ENCODE data around the gene SPOPL. TPM values are rescaled to one million over a fixed set of nuclear protein-coding genes. Genes with fewer than 3 reads are reported as not detected.
"Not testable (repeated sequence)": the region's sequence is repeated elsewhere in the genome, so short reads cannot be mapped to it uniquely, and the experiment has no call there.

SPOPL gene
- total RNA-seq, 1 experiment from 2014 or later = 21.0 TPM

DNA sequence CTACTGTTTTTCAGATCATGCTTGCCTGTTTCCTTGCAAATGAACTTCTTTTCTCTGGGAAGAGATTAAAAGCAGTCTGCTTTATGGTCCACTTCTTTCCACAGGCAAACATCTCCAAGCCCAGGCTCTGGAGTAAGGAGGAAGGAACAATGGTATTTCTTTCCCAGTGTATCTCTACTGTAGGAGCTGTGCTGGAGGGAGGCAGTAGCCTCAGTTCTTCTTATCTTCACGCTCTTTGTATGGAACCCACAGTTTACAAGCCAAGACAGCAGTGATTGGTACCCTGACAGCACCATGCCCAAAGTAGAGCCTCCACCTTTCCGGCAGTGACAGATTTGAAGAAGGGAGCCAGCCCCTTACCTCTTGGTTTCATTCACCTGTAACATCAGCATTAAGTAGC lies 35.2 kb downstream of the SPOPL start:
- Histone ChIP-seq H3K9me3 (ENCODE audit: insufficient read depth, low read depth) (no peaks in the 10 kb centered on the region), H3K4me2 (no peak overlapping the region), H3K4me1 (replicated peaks; ENCODE audit: insufficient read depth) (no peaks in the 10 kb centered on the region), H3F3A (ENCODE audit: insufficient read depth, low read depth) (no peaks in the 10 kb centered on the region), H3K9me2 (ENCODE audit: insufficient read depth) (no peaks in the 10 kb centered on the region), H3K4me3 (no peak overlapping the region), H4K20me1 (ENCODE audit: insufficient read depth) (0 out of 2 replicates have a peak, but pooled peaks cover 1% of the 10 kb centered on the region), H3K27ac (no peak overlapping the region), H2AFZ (no peak overlapping the region), H3K36me3 (ENCODE audit: low read depth) (no peaks in the 10 kb centered on the region), H3K27me3 (ENCODE audit: insufficient read depth, low read depth) (no peaks in the 10 kb centered on the region), H3K79me2 (ENCODE audit: low read depth) (peaks cover 12% of the 10 kb centered on the region)
- BruUV-seq (replicated peaks) = no TSS peak
- DNase-seq = no peak
- no peak for TF ChIP-seq EZH2 (IDR thresholded peaks at IDR 0.05; ENCODE audit: low read depth)
- ChIA-PET CTCF (no interaction called here), POLR2A (ENCODE audit: unreplicated experiment) (no interaction called here)
- intact Hi-C loops (cut with micrococcal nuclease; ENCODE audit: unreplicated experiment) = no loop called here

DNA sequence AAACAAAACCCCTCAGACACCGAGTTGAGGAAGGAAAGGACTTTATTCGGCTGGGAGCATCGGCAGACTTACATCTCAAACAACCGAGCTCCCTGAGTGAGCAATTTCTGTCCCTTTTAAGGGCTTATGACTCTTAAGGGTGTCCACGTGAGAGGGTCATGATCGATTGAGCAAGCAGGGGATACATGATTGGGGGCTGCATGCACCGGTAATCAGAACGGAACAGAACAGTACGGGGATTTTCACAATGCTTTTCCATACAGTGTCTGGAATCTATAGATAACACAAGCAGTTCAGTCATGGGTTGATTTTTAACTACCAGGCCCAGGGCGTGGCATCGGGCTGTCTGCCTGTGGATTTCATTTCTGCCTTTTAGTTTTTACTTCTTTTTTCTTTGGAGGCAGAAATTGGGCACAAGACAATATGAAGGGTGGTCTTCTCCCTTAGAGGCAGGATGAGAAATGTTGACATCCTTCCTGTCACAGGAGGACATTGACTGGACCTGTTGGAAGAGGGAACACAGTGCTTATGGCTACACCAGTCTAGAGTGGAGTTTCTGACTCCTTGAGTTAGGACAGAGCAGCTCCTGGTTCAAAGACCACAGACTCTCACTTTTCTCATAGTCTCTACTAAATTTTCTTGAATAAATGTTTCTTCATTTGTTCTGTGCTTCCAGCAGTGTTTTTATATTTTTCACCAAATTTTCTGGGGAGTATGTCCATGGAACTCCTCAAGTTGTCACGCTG lies 35.8 kb downstream of the SPOPL start:
- H3K36me3 ChIP-seq (ENCODE audit: low read depth) = no peaks in the 10 kb centered on the region
- 0 out of 2 replicates have a peak, but pooled peaks cover 3% of the 10 kb centered on the region for H4K20me1 ChIP-seq (ENCODE audit: insufficient read depth)
- H3K9me3 ChIP-seq (ENCODE audit: insufficient read depth, low read depth) = no peaks in the 10 kb centered on the region
- no peak for DNase-seq
- no peak overlapping the region for H3K4me2 ChIP-seq
- BruUV-seq (replicated peaks) = no TSS peak
- POLR2A ChIA-PET (ENCODE audit: unreplicated experiment) = no interaction called here
- H3K79me2 ChIP-seq (ENCODE audit: low read depth) = peaks cover 9% of the 10 kb centered on the region
- intact Hi-C loops (cut with micrococcal nuclease; ENCODE audit: unreplicated experiment) = no loop called here
- TF ChIP-seq EZH2 (IDR thresholded peaks at IDR 0.05; ENCODE audit: low read depth) = no peak
- TF ChIP-seq, protein P1, sequence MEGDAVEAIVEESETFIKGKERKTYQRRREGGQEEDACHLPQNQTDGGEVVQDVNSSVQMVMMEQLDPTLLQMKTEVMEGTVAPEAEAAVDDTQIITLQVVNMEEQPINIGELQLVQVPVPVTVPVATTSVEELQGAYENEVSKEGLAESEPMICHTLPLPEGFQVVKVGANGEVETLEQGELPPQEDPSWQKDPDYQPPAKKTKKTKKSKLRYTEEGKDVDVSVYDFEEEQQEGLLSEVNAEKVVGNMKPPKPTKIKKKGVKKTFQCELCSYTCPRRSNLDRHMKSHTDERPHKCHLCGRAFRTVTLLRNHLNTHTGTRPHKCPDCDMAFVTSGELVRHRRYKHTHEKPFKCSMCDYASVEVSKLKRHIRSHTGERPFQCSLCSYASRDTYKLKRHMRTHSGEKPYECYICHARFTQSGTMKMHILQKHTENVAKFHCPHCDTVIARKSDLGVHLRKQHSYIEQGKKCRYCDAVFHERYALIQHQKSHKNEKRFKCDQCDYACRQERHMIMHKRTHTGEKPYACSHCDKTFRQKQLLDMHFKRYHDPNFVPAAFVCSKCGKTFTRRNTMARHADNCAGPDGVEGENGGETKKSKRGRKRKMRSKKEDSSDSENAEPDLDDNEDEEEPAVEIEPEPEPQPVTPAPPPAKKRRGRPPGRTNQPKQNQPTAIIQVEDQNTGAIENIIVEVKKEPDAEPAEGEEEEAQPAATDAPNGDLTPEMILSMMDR (conservative IDR thresholded peaks at IDR 0.05) = no peak
- no peak overlapping the region for H2AFZ ChIP-seq
- H3K4me1 ChIP-seq (replicated peaks; ENCODE audit: insufficient read depth) = no peaks in the 10 kb centered on the region
- no peaks in the 10 kb centered on the region for H3K9me2 ChIP-seq (ENCODE audit: insufficient read depth)
- H3K4me3 ChIP-seq = no peak overlapping the region
- H3K27ac ChIP-seq = no peak overlapping the region
- H3F3A ChIP-seq (ENCODE audit: insufficient read depth, low read depth) = no peaks in the 10 kb centered on the region
- CTCF ChIA-PET = no interaction called here
- H3K27me3 ChIP-seq (ENCODE audit: insufficient read depth, low read depth) = no peaks in the 10 kb centered on the region

DNA sequence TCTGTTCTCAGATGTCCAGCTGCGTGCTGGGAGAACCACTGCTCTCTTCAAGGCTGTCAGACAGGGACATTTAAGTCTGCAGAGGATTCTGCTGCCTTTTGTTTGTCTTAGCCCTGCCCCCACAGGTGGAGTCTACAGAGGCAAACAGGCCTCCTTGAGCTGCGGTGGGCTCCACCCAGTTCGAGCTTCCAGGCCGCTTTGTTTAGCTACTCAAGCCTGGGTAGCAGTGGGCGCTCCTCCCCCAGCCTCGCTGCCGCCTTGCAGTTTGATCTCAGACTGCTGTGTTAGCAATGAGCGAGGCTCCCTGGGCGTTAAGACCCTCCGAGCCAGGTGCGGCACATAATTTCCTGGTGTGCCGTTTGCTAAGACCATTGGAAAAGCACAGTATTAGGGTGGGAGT lies 42.6 kb downstream of the SPOPL start:
- CTCF ChIA-PET; H3K4me2 ChIP-seq; H3K27ac ChIP-seq; H3K36me3 ChIP-seq (ENCODE audit: low read depth); BruUV-seq (replicated peaks); H2AFZ ChIP-seq; POLR2A ChIA-PET (ENCODE audit: unreplicated experiment); H3F3A ChIP-seq (ENCODE audit: insufficient read depth, low read depth); DNase-seq; intact Hi-C loops (cut with micrococcal nuclease; ENCODE audit: unreplicated experiment); H3K9me2 ChIP-seq (ENCODE audit: insufficient read depth); H3K4me3 ChIP-seq; H3K27me3 ChIP-seq (ENCODE audit: insufficient read depth, low read depth); H3K4me1 ChIP-seq (replicated peaks; ENCODE audit: insufficient read depth); H3K9me3 ChIP-seq (ENCODE audit: insufficient read depth, low read depth): not testable (repeated sequence)
- H4K20me1 ChIP-seq (ENCODE audit: insufficient read depth) = peaks cover 10% of the 10 kb centered on the region; the same call in 1 of the 2 replicates
- peaks cover 21% of the 10 kb centered on the region; the same call in 1 of the 2 replicates for H3K79me2 ChIP-seq (ENCODE audit: low read depth)

DNA sequence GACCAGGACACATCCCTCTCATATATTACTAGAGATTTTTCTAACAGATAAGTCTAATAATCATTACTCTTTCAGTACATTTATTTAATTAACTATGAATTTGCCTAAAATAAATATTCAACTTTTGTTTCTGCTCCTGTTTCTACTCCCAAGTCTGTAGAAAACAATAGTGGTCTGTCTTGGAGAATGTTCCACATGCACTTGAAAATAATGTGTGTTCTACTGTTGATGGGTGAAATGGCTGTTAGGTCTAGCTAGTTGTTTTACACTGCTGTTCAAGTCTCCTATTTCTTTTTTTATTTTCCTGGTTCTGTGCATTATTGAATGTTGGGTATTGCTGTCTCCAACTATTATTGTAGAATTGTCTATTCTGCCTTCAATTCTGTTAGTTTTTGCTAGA lies 47.2 kb downstream of the SPOPL start:
- POLR2A ChIA-PET (ENCODE audit: unreplicated experiment) = no interaction called here
- H3K4me3 ChIP-seq = no peak overlapping the region
- no peak overlapping the region for H3K27ac ChIP-seq
- H3K4me1 ChIP-seq (replicated peaks; ENCODE audit: insufficient read depth) = no peaks in the 10 kb centered on the region
- H3K4me2 ChIP-seq = no peak overlapping the region
- no peaks in the 10 kb centered on the region for H3F3A ChIP-seq (ENCODE audit: insufficient read depth, low read depth)
- BruUV-seq (replicated peaks) = no TSS peak
- no peak for DNase-seq
- TF ChIP-seq, protein P1 (conservative IDR thresholded peaks at IDR 0.05) = no peak
- no peak for TF ChIP-seq EZH2 (IDR thresholded peaks at IDR 0.05; ENCODE audit: low read depth)
- no peaks in the 10 kb centered on the region for H3K9me2 ChIP-seq (ENCODE audit: insufficient read depth)
- H3K36me3 ChIP-seq (ENCODE audit: low read depth) = 0 out of 2 replicates have a peak, but pooled peaks cover 10% of the 10 kb centered on the region
- CTCF ChIA-PET = interaction anchor here (0.7 kb wide), 1 partner anchor 47 kb away, joined by 10 read pairs; no protein-coding TSS in a partner anchor
- H4K20me1 ChIP-seq (ENCODE audit: insufficient read depth) = peaks cover 7% of the 10 kb centered on the region; the same call in 1 of the 2 replicates
- no peak overlapping the region for H2AFZ ChIP-seq
- H3K79me2 ChIP-seq (ENCODE audit: low read depth) = peaks cover 17% of the 10 kb centered on the region; the same call in 1 of the 2 replicates
- H3K27me3 ChIP-seq (ENCODE audit: insufficient read depth, low read depth) = no peaks in the 10 kb centered on the region
- intact Hi-C loops (cut with micrococcal nuclease; ENCODE audit: unreplicated experiment) = no loop called here
- no peaks in the 10 kb centered on the region for H3K9me3 ChIP-seq (ENCODE audit: insufficient read depth, low read depth)

Measured in PC-9 (cell line).